HG03460 (cell line): ENCODE data around the gene STT3B.
A peak's percentile ranks its signal among the peaks of the same experiment; 100 is the strongest.

Experiments used
- ATAC-seq: cut with Tn5 transposase; IDR thresholded peaks from one replicate; pipeline ENCODE4 v1.9.1; 2021; ENCODE audit not compliant: unreplicated experiment

The STT3B gene

DNA sequence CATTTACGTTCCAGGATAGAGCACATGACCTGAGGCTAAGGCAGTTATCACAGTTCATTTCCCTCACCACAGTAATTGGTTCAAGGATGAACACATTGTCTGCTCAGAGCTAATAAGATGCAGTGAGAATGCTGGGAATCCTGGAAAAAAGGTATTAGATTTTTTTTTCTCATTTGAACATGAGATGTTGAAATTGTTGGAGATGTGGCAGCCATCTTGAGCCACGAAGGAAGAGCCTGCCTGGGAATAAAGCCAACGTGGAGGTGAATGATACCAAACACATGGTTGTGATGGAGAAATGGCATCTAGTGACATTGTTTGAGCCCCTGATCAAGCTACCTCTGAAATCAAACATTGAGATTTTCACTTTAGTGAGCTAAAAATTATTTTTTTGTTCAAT, 16.0 kb upstream of the STT3B start:
- no peak for ATAC-seq

DNA sequence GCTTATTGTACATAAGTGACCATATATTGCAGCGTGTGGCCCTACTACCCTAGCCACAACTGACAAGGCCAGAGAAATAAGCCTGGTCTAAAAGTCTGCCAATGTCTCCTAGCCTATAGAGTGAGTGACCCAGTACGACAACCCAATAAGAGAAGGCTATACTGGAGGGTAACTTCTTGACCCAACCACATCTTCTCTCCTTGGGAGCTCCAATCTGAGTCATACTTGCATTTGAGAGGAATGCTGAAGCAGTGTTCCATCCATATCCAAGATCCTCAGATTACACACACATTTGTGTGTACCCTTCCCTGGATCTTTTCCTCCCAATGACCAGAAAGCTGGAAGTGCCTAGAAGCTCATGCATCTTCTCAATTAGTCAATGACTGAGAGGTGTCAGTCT, 11.3 kb upstream of the STT3B start:
- ATAC-seq = no peak

- ATAC-seq = peak; percentile 85
These were observed 10.6 kb upstream of the STT3B start for GRCh38 chr3:31522152-31522551.

DNA sequence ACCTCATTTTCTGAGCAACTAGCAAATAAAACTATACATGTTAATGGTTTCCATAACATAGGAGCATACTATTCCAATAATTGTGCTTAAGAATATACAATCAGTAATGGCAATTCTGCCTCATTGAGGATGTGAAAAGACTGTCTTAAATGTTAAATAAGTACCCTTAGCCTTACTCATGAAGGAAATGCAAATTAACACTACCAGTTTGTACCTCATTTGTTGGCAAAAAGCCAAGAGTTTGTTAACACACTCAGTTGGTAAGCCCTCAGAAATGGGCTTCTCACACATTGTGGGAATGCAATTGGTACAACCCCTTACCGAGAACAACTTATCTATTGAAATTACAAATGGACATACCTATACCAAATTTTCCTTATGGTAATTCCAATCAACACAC, 9.2 kb upstream of the STT3B start:
- ATAC-seq = no peak

- ATAC-seq = no peak
These were observed 7.2 kb upstream of the STT3B start for GRCh38 chr3:31525532-31525931.

- ATAC-seq = no peak
These were observed 3.3 kb upstream of the STT3B start for GRCh38 chr3:31529421-31529820.

DNA sequence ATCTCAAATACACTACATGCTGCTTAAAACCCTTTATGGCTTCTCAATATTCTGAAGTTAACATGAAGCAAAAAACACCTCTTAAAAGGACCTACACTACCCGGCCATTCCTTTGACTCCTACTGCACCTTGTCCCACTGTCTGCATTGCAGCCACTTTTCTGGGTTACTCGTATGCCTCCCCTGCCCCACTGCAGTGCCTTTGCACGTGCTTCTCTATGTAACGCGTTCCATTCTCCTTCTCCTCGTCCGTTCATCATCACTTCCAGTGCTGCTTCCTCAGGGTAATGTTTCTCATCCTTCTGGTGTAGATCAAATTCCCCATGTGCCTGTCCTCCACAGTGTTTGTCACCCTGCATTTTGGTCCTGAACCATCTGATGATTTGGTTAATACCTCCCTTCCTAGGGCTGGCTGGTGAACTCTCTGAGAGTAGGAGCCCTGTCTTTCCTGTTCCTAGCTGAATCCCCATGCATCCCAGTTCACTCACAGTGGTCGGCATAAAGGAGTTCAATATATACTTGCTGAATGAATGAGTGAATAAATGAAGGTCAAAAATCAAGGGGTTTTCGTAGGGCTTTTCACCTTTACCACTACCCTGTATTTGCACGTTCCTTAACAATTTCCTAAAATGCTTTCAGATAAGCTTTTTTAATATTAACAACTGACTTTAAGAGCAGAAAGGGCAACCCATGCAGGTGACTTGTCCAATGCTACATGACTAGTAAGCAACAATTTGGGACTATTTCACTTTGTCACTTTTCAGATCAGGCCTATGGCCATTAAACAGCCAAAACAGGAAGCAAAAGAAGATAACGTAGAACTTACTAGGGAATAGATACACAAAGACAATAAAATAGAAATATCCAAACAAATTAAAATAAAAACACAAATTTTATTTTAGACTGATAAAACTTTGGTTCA, 2.4 kb upstream of the STT3B start:
- no peak for ATAC-seq

GRCh38 chr3:31530960-31531335, 1.8 kb upstream of the STT3B start:
- ATAC-seq = no peak

DNA sequence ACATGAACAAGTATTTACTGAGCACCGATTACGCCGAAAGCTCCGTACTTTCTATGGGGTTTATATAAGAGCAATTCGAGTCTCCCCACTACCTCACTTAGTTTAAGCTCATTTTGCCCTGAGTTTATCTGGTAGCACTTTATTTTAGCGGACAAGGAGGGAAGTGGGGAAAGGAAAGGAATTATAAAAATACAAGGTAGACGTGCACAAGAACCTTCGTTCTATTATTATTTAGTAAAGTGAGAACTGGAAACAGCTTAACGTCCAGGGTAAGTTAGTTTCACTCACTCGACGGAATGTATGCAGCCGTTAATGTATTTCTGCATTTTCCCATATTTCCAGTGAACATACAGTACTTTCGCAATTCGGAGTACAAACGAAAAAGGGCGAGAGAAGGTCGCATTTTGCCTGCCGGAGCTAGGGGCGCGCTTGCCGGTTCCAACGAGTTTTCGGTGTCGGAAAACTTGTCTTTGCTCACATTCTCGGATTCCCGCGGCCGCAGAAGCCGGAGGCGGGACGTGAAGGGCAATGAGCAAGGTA, 1.2 kb upstream of the STT3B start:
- ATAC-seq = no peak

GRCh38 chr3:31531992-31532586, 636 bp upstream of the STT3B start:
- ATAC-seq = peak; percentile 82

- ATAC-seq = peak; percentile 5
These were observed 692 bp downstream of the STT3B start for GRCh38 chr3:31533169-31534064.

- ATAC-seq = no peak
These were observed 1.3 kb downstream of the STT3B start for GRCh38 chr3:31534065-31534425.

DNA sequence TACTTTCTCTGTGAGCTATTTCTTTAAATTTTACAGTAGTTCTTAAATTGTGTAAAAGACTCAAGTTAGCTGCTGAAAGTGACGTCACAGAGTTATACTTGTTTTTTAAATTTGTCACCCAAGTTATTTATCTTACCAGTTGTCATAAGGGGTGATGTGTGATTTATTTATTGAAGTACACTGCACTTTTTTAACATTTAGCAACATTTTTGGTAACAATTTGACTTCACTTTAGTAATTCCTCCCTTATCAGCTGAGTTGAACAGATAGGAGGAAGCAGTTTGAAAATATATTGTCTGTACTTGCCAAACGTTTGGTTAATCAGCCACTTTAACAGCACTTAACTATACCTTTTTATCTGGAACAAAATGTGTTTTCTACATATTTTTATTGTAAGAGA, 3.8 kb downstream of the STT3B start:
- ATAC-seq = no peak

GRCh38 chr3:31538801-31539200, 6.1 kb downstream of the STT3B start:
- no peak for ATAC-seq

DNA sequence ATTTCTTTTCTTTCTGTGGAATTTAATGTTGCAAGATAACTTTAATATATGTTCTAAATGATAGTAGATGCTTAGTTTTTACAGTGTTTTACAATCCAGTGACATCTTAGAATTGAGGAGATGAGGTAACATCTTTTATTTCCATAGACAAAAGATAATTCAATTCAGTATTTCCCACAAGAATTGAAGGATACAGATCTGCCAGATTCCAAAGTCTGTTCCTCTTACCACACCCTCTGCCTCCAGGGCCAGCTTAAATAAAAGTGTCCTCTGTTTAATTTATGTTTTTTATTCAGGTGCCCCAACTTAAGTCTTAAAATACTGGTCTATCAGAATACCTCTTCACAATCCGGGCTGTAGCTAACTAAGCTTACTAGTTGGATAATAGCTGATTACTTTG, 6.5 kb downstream of the STT3B start:
- no peak for ATAC-seq

DNA sequence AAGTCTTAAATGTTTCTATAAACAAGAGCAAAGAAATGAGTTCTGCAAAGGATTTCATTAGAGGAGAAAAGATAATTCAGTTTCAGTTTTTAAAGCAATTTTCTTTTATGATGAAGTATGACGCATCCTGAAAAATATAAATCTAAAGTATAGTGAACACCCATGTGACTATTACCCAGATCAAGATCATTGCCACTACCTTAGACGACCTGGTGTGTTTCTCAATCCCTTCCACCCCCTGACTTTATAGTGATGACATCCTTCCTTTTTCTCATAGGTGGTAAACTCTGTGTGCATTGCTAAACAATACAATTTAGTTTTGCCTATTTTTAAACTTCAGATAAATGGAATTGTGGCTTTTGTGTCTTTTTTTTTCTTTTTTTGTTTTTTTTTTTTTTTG, 8.4 kb downstream of the STT3B start:
- no peak for ATAC-seq

GRCh38 chr3:31542246-31542645, 9.5 kb downstream of the STT3B start:
- no peak for ATAC-seq

GRCh38 chr3:31543375-31543774, 10.7 kb downstream of the STT3B start:
- no peak for ATAC-seq

- no peak for ATAC-seq
These were observed 11.9 kb downstream of the STT3B start for GRCh38 chr3:31544634-31545033.

GRCh38 chr3:31546162-31546561, 13.4 kb downstream of the STT3B start:
- ATAC-seq = no peak

GRCh38 chr3:31546725-31547124, 14.0 kb downstream of the STT3B start:
- ATAC-seq = no peak
